ENCODE data around the gene SLC25A14.

GRCh38 chrX:130413415-130413814, 73.7 kb downstream of the SLC25A14 start:
- TF ChIP-seq, protein P1, sequence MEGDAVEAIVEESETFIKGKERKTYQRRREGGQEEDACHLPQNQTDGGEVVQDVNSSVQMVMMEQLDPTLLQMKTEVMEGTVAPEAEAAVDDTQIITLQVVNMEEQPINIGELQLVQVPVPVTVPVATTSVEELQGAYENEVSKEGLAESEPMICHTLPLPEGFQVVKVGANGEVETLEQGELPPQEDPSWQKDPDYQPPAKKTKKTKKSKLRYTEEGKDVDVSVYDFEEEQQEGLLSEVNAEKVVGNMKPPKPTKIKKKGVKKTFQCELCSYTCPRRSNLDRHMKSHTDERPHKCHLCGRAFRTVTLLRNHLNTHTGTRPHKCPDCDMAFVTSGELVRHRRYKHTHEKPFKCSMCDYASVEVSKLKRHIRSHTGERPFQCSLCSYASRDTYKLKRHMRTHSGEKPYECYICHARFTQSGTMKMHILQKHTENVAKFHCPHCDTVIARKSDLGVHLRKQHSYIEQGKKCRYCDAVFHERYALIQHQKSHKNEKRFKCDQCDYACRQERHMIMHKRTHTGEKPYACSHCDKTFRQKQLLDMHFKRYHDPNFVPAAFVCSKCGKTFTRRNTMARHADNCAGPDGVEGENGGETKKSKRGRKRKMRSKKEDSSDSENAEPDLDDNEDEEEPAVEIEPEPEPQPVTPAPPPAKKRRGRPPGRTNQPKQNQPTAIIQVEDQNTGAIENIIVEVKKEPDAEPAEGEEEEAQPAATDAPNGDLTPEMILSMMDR (IDR thresholded peaks at IDR 0.05), result no peak
- TF ChIP-seq EZH2 (IDR thresholded peaks at IDR 0.05), result no peak
- no peak for TF ChIP-seq EZH2phosphoT487 (IDR thresholded peaks at IDR 0.05)
